Measurements from ENCODE around the gene GFOD1.

Gene GFOD1

GRCh38 chr6:13485923-13486562 lies 1.4 kb downstream of the GFOD1 start:
- peak; percentile 40 for DNase-seq

- no peak for DNase-seq
These were observed 2.1 kb downstream of the GFOD1 start for GRCh38 chr6:13485303-13485702.

DNA sequence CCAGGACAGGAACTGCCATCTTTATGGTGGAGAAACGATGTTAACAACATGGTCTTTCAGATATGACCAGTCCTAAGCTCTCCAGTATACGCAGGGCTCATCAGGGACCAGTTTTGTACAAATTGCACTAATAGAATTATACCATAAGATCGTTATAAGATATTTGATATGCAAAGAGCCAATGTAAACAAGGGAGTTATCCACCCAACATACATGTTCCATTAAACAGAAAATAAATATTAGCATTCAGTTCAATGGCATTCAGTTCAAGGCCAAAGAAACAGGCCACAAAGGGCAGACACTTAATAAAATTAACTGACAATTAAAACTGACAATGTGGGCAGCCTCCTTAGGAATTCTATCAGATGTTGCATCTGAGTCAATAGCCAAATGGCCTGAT lies 2.6 kb downstream of the GFOD1 start:
- DNase-seq, result no peak

- DNase-seq, result no peak
These were observed 3.2 kb downstream of the GFOD1 start for GRCh38 chr6:13484138-13484708.

- DNase-seq, result no peak
These were observed 6.5 kb downstream of the GFOD1 start for GRCh38 chr6:13480631-13481501.

GRCh38 chr6:13479971-13480434 lies 7.4 kb downstream of the GFOD1 start:
- no peak for DNase-seq

DNA sequence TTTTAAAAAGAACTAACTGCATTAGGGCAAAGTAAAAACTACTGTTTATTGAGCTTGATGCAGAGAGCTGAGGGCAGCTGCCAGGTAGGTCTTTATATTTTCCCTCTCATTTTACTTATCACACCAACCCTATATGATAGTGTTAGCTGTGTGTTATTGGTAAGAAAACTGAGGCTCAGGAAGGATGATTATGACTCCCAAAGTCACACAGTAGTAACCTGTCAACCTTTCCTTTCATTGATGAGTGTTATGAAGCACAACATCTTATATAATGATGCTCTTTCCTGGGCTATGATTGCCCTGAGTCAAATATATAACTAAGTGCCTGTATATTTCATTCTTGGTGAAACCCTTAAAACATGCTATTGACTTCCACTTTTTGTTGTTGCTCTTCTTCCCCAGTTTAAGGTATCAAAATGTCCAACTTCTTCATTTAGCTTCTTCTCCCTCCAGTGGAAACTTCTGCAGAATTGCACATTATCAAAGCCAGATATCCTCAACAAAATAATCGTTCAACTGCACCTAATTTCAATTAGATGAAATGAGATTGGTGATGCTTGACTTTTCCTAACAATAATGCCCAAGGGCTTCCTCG lies 8.1 kb downstream of the GFOD1 start:
- no peak for DNase-seq

DNA sequence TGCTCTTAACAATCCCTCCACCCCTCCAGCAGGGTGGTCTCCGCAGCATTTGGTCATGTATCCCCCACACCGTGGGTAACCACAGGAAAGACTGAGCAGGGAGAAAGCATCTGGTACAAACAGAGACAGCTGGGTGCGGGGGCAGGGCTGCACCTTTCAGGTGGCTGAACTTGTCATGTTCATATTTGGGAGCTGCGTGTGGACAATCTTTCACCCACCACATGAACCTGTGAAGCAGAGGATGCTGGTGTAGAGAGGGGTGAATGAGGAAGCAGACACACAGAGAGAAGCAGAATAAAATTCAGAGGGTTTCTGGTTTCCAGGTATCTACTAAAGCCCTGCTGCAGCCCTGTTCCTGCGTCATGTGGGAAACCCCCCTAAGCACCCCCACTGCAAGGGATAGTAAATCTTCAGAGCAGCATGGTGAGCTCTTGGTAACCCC lies 8.9 kb downstream of the GFOD1 start:
- no peak for DNase-seq

DNA sequence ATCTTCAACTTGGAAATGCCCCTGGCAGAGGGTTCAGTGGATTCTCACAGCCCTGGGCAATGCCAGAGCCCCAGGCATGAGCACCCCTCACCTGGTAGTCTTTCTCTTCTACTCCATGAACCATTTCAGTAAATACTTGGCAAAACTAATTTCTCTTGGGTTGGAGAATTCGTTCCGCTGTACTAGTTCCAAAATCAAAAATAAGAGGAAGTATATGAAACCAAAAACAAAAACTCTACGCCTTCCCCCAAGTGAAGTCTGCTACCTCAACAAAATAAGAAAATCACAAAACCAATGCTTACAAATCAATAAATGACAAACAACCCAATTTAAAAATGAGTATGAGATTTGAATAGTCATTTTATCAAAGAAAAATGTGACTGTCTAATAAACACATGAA lies 12.6 kb downstream of the GFOD1 start:
- DNase-seq, result no peak

GRCh38 chr6:13474360-13474759 lies 13.0 kb downstream of the GFOD1 start:
- DNase-seq, result no peak

GRCh38 chr6:13473768-13474165 lies 13.6 kb downstream of the GFOD1 start:
- no peak for DNase-seq

- no peak for DNase-seq
These were observed 14.2 kb downstream of the GFOD1 start for GRCh38 chr6:13472976-13473767.

GRCh38 chr6:13472099-13472498 lies 15.3 kb downstream of the GFOD1 start:
- DNase-seq, result no peak

DNA sequence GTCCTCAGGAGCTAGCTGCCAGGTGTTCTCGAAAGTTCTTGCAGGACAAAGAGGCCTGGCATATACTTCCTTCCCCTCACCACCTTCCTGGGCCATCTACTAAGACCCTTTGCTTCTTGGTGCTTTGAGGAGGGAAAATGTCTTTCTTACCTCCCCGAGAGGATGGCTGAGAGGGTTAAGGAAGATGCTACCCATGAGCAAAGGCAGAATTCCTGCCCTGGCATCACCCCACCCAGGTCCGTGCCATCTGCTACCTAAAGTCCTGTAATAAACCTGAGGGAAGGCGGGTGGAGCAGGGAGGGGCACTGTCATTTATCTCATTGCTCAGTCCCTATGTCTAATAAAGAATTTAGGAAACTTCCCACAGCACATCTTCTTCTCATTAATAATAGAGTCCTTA lies 16.2 kb downstream of the GFOD1 start:
- DNase-seq, result no peak

DNA sequence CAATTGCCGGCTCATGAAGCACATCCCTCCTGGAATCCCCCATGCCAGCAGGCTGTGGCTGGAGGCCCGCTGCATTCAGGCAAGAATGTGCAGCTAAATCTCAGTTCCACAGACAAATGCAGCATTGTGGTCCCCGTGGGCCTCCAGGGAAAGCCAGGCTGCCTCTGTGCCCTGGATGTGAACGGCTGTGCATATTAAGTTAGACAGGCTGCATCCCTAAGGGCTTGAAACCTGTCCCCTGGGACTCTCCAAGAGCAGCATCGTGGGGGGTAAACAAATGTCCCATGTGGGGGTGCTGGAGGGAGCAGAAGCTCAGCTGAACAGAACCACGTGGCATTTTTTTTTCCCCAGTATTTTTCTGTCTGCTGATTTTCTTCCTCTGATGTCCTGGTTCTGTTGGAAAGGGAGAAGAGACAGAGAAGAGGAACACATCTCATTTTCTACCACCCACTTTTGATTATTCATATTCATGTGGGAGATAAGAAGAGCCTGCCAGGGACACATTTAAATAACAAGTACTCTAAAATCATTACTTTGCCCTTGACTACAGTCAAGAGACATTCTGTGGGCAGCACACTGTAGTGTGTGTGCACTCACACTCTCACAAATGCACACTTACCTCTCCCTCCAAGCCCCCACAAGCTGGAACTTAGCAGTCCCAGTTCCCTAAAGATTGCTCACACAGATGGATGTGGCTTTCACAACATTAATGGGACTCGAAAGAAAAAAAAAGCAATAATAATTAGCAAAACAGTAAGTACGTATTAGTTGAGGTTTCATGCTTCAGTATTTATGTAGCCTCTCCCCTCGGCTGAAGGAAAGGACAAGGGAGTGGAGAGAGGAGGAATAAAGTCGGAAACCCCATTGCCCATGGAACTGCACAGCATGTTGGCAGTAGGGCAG lies 16.9 kb downstream of the GFOD1 start:
- no peak for DNase-seq

- DNase-seq, result no peak
These were observed 17.7 kb downstream of the GFOD1 start for GRCh38 chr6:13469693-13470092.

GRCh38 chr6:13468839-13469238 lies 18.6 kb downstream of the GFOD1 start:
- no peak for DNase-seq

DNA sequence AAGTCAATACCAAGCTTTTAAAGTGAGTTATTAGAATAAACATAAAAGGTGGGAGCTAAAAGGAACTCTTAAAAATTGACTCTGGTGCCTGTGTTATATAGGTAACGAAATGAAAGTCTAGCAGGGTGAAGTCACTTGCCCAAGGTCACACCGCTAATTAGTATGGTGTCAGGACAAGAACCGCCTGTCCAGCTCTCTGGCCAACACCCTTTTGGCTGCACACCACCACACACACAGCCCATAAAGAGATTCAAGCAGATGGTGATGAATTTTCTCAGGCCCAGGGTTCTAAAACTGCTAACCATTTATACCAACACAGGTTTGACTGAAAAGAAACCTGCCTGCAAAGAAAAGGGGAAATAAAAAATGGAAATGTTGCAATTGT lies 20.2 kb downstream of the GFOD1 start:
- DNase-seq, result no peak

GRCh38 chr6:13466304-13467215 lies 20.8 kb downstream of the GFOD1 start:
- no peak for DNase-seq

DNA sequence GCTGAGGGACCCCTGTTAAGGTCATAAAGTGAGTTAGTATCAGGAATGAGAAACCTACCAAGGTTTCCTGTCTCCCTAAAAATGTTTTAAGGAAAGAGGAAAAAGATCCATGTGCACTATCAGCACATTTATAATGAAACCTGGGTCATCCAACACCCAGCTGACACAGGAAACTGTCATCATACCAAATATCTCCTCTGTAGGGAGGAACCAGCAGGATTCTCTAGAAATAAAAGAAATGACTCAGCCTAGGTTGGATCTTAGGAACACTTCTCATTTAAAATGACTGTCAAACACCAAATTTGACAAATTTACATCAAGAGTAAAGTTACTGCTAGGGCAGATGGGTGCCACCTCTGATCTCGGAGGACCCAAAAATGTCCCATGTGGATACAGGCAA lies 21.7 kb downstream of the GFOD1 start:
- DNase-seq, result no peak

DNA sequence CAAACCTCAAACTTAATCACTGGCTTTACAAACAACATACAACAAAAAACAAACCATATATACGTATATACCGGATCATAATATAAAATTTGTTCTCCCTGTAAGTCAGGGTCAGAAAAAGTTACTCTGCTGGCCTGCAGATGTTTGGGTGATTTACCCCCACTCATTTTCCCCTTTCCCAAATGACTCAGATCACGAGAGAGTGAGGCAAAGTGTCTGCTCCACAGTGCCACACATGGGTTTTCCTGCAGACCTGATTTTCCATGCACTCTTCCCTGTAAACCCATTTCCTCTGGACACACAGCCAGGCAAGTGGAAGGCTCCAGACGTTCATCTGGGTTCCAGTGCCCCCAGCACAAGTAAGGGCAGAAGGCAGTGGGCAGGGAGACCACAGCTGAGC lies 23.5 kb downstream of the GFOD1 start:
- no peak for DNase-seq
